Upper lobe of left lung (tissue), 4 donors: Measurements from ENCODE around the gene POLR2J.

ENCODE experiments used
- CTCF ChIP-seq, 6 experiments: fragments of 450-650 bp in 4 of 6; fragments of 200-600 bp in 2 of 6; sonication (generic) in 2 of 6; IDR thresholded peaks; one replicate each; pipeline ENCODE4 v1.5.1; 2016 to 2019; ENCODE audit warnings: antibody characterized with exemption in 6 of 6
- EP300 ChIP-seq, 4 donors: sonication (generic); formaldehyde crosslinking; IDR thresholded peaks; one replicate each; pipeline ENCODE4 v1.5.1; 2017; ENCODE audit warnings: antibody characterized with exemption in 4 of 4, control low read depth in 2 of 4
- POLR2AphosphoS5 ChIP-seq, 2 donors: sonication (generic); formaldehyde crosslinking; IDR thresholded peaks; one replicate each; pipeline ENCODE4 v1.5.1; 2017; ENCODE audit warnings: antibody characterized with exemption in 2 of 2

DNA sequence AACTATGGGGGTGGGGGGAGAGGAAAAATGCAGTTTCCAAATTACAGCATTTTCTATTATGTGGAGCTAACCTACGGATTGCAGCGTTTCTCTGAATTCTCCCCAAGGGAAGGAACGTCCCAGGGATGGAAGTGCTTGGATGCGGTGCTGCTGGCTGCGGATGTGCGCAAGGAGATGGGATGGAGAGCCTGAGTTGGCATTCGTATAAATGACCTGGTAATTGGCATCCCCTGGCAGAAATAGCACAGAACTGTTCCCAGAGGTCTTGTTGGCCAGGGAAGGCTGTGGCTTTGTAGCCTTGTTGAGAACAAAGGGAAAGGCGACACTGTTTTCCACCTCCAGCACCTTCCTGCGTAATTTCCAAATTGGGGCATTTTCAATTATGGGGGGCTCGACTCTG, 42.6 kb downstream of the POLR2J start:
- TF ChIP-seq CTCF (IDR thresholded peaks at IDR 0.05) (no peak), EP300 (IDR thresholded peaks at IDR 0.05) (no peak), POLR2AphosphoS5 (IDR thresholded peaks at IDR 0.05) (no peak)
